K562 (cell line): Measurements from ENCODE around the gene MICALL2. TPM values are rescaled to one million over a fixed set of nuclear protein-coding genes. Genes with fewer than 3 reads are reported as not detected.

ENCODE experiments used
- ARNT ChIP-seq, 2 experiments: fragments of 450-650 bp; IDR thresholded peaks; 2 replicates each; pipeline ENCODE4 v1.6.1; 2016; ENCODE audit warnings: mild to moderate bottlenecking in 1 of 2
- DDX20 ChIP-seq: fragments of 450-650 bp; IDR thresholded peaks from 2 replicates; pipeline ENCODE4 v1.6.1; 2016; ENCODE audit warnings: missing genetic modification characterization, low read depth, mild to moderate bottlenecking, missing compliant biosample characterization, moderate library complexity
- GABPA ChIP-seq: fragments of 200-800 bp; sonication (Bioruptor generic); conservative IDR thresholded peaks from 2 replicates; pipeline ENCODE4 v1.6.1; 2016; ENCODE audit warnings: low read depth, missing genetic modification characterization, missing compliant biosample characterization
- NBN ChIP-seq: fragments of 450-650 bp; IDR thresholded peaks from 2 replicates; pipeline ENCODE4 v1.6.1; 2016; ENCODE audit warnings: low read depth, mild to moderate bottlenecking
- NEUROD1 ChIP-seq: fragments of 150-350 bp; IDR thresholded peaks from 2 replicates; pipeline ENCODE4 v1.6.1; 2014; ENCODE audit warnings: borderline replicate concordance, low read length, low read depth; ENCODE audit not compliant: partially characterized antibody
- RBM39 ChIP-seq: fragments of 200-400 bp; formaldehyde crosslinking; optimal IDR thresholded peaks from 2 replicates; pipeline ENCODE3; 2018; ENCODE audit warnings: low read depth, low read length
- RERE ChIP-seq: sonication (generic); formaldehyde crosslinking; IDR thresholded peaks from 2 replicates; pipeline ENCODE4 v1.8.0; 2023; ENCODE audit warnings: missing genetic modification reagents, mild to moderate bottlenecking, borderline replicate concordance
- TRIM28 ChIP-seq: fragments of 450-650 bp; IDR thresholded peaks from 2 replicates; pipeline ENCODE4 v1.6.1; 2017
- ZEB2 ChIP-seq: fragments of 450-650 bp; IDR thresholded peaks from 2 replicates; pipeline ENCODE4 v1.6.1; 2016
- ZFPM2 ChIP-seq: fragments of 250-450 bp; sonication (Bioruptor Pico); IDR thresholded peaks from 2 replicates; pipeline ENCODE4 v1.5.1; 2022; ENCODE audit warnings: mild to moderate bottlenecking
- ZHX1 ChIP-seq: fragments of 150-350 bp; conservative IDR thresholded peaks from 2 replicates; pipeline ENCODE4 v1.6.1; 2014; ENCODE audit warnings: low read length
- ZNF609 ChIP-seq: sonication (generic); formaldehyde crosslinking; IDR thresholded peaks from 2 replicates; pipeline ENCODE4 v1.8.1; 2023; ENCODE audit warnings: missing genetic modification reagents, mild to moderate bottlenecking, borderline replicate concordance
- ZNF766 ChIP-seq: fragments of 200-800 bp; sonication (Bioruptor generic); conservative IDR thresholded peaks from 2 replicates; pipeline ENCODE4 v1.6.1; 2016; ENCODE audit warnings: missing genetic modification characterization, missing compliant biosample characterization
- polyA plus RNA-seq, 8 experiments: library from polyadenylated mRNA; depleted of rRNA in 4 of 8; stranded (reverse) in 5 of 8; unstranded in 3 of 8; fragments of >200 nt; fragmentation: Nextera tagmentation in 2 of 8; fragmentation: Illumina TruSeq in 1 of 8; extraction: Ambion mirVana in 2 of 8; extraction: Trizol in 1 of 8; gene quantifications; 2 replicates each; pipeline versions ENCODE4 v1.2.1 to v1.2.3, GENCODE V29; 2011 to 2014; ENCODE audit warnings: inconsistent platforms in 1 of 8, missing spikeins in 1 of 8
- total RNA-seq, 7 experiments: library from RNA; depleted of rRNA in 6 of 7; stranded (reverse); fragments of >200 nt in 6 of 7; fragmentation: Illumina TruSeq in 2 of 7; extraction: Trizol in 2 of 7; gene quantifications; 2 replicates each; pipeline versions ENCODE4 v1.2.1 to v1.2.3, GENCODE V29; 2011 to 2021; ENCODE audit warnings: low replicate concordance in 1 of 7

The MICALL2 gene
- total and polyA plus RNA-seq, 9 of the 15 experiments (the other 6 are each of a cell fraction or from before 2014, with no cell fraction given) = 1.8 to 103 (median 17.0) TPM

- TF ChIP-seq NBN (peak; percentile 84), GABPA (tag) (peak; percentile 63; the same call in 1 of the 2 replicates), ZNF766 (peak; percentile 52; the same call in 1 of the 2 replicates), DDX20 (tag) (no peak), ZHX1 (no peak), NEUROD1 (peak; percentile 98), ZFPM2 (CRISPR knock-in tag) (no peak), RERE (CRISPR knock-in tag) (peak; percentile 89; the same call in 1 of the 2 replicates), RBM39 (no peak), ZNF609 (CRISPR knock-in tag) (0 out of 2 replicates have a peak, but pooled peaks have one; percentile 75), ZEB2 (peak; percentile 52; the same call in 1 of the 2 replicates), ARNT (IDR thresholded peaks at IDR 0.05) (peak; percentile 79 to 93; a peak in 3 of 4 replicates), TRIM28 (0 out of 2 replicates have a peak, but pooled peaks have one; percentile 34)
Measured at GRCh38 chr7:1460821-1461645, 1.8 kb upstream of the MICALL2 start (continued).
